Mononuclear cell (primary cell): ENCODE results near the gene BCS1L. TPM values are rescaled to one million over a fixed set of nuclear protein-coding genes. Genes with fewer than 3 reads are reported as not detected.

Experiments used
- H3K27me3 ChIP-seq: 2 replicates; pipeline ENCODE4 v1.6.0; 2011; ENCODE audit warnings: low read length, control low read depth; ENCODE audit not compliant: insufficient read depth
- H3K4me1 ChIP-seq: 2 replicates; pipeline ENCODE4 v1.5.1; 2011; ENCODE audit warnings: mild to moderate bottlenecking, low read length, control low read depth; ENCODE audit not compliant: insufficient read depth
- H3K4me3 ChIP-seq: 2 replicates; pipeline ENCODE4 v1.5.1; 2011; ENCODE audit warnings: mild to moderate bottlenecking, low read length, moderate library complexity
- H3K9me3 ChIP-seq: 2 replicates; pipeline ENCODE4 v1.5.1; 2011; ENCODE audit warnings: low read depth, mild to moderate bottlenecking, control low read depth, low read length
- total RNA-seq: library from RNA; depleted of rRNA; stranded (reverse); fragments of >200 nt; gene quantifications from one replicate; pipeline ENCODE4 v1.2.3, GENCODE V29; 2012

BCS1L gene
- total RNA-seq, result 3.4 TPM

- H3K9me3 ChIP-seq, result no peaks in the 10 kb centered on the region
- no peaks in the 10 kb centered on the region for H3K27me3 ChIP-seq
- H3K4me3 ChIP-seq, result peak within 1 kb of the TSS; percentile 83
- H3K4me1 ChIP-seq, result peaks cover 16% of the 10 kb centered on the region
Observed at GRCh38 chr2:218659258-218659987, at the start of gene BCS1L, which contains the start of gene ZNF142. Gene BCS1L (plus strand): TSS chr2:218659683. CDS start chr2:218660988, 1,305 bp downstream. Gene ZNF142 (minus strand): TSS chr2:218659623. CDS start chr2:218656429, 3,194 bp downstream.

GRCh38 chr2:218615868-218616315 is 43.6 kb upstream of the BCS1L start:
- no peaks in the 10 kb centered on the region for H3K9me3 ChIP-seq
- H3K4me1 ChIP-seq, result no peaks in the 10 kb centered on the region
- no peak overlapping the region for H3K4me3 ChIP-seq
- no peaks in the 10 kb centered on the region for H3K27me3 ChIP-seq

- H3K4me3 ChIP-seq, result no peak overlapping the region
- no peaks in the 10 kb centered on the region for H3K27me3 ChIP-seq
- no peaks in the 10 kb centered on the region for H3K9me3 ChIP-seq
- peaks cover 8% of the 10 kb centered on the region for H3K4me1 ChIP-seq
Observed at GRCh38 chr2:218618102-218618860, 41.2 kb upstream of the BCS1L start.

GRCh38 chr2:218621007-218621406 is 38.5 kb upstream of the BCS1L start:
- no peaks in the 10 kb centered on the region for H3K27me3 ChIP-seq
- H3K4me1 ChIP-seq, result peaks cover 10% of the 10 kb centered on the region
- no peaks in the 10 kb centered on the region for H3K9me3 ChIP-seq
- no peak overlapping the region for H3K4me3 ChIP-seq

GRCh38 chr2:218622606-218623365 is 36.7 kb upstream of the BCS1L start:
- Histone ChIP-seq H3K4me1 (peaks cover 10% of the 10 kb centered on the region), H3K4me3 (no peak overlapping the region), H3K9me3 (no peaks in the 10 kb centered on the region), H3K27me3 (no peaks in the 10 kb centered on the region)

- H3K4me1 ChIP-seq, result peaks cover 10% of the 10 kb centered on the region
- no peak overlapping the region for H3K4me3 ChIP-seq
- no peaks in the 10 kb centered on the region for H3K27me3 ChIP-seq
- H3K9me3 ChIP-seq, result no peaks in the 10 kb centered on the region
Observed at GRCh38 chr2:218623366-218623705, 36.1 kb upstream of the BCS1L start.

- Histone ChIP-seq H3K27me3 (no peaks in the 10 kb centered on the region), H3K4me1 (peaks cover 10% of the 10 kb centered on the region), H3K4me3 (no peak overlapping the region), H3K9me3 (no peaks in the 10 kb centered on the region)
Observed at GRCh38 chr2:218626369-218626768, 33.1 kb upstream of the BCS1L start.

GRCh38 chr2:218627939-218628338 is 31.5 kb upstream of the BCS1L start:
- Histone ChIP-seq H3K4me3 (no peak overlapping the region), H3K4me1 (peaks cover 5% of the 10 kb centered on the region), H3K27me3 (no peaks in the 10 kb centered on the region), H3K9me3 (no peaks in the 10 kb centered on the region)

- Histone ChIP-seq H3K9me3 (no peaks in the 10 kb centered on the region), H3K4me3 (no peak overlapping the region), H3K27me3 (no peaks in the 10 kb centered on the region), H3K4me1 (no peaks in the 10 kb centered on the region)
Observed at GRCh38 chr2:218631837-218632236, 27.6 kb upstream of the BCS1L start.

GRCh38 chr2:218635719-218636118 is 23.8 kb upstream of the BCS1L start:
- Histone ChIP-seq H3K4me1 (no peaks in the 10 kb centered on the region), H3K27me3 (no peaks in the 10 kb centered on the region), H3K4me3 (no peak overlapping the region), H3K9me3 (no peaks in the 10 kb centered on the region)

GRCh38 chr2:218638372-218638771 is 21.1 kb upstream of the BCS1L start:
- Histone ChIP-seq H3K27me3 (no peaks in the 10 kb centered on the region), H3K9me3 (no peaks in the 10 kb centered on the region), H3K4me3 (no peak overlapping the region), H3K4me1 (no peaks in the 10 kb centered on the region)

- Histone ChIP-seq H3K4me1 (no peaks in the 10 kb centered on the region), H3K27me3 (no peaks in the 10 kb centered on the region), H3K9me3 (no peaks in the 10 kb centered on the region), H3K4me3 (no peak overlapping the region)
Observed at GRCh38 chr2:218642121-218642656, 17.3 kb upstream of the BCS1L start.

GRCh38 chr2:218642786-218643185 is 16.7 kb upstream of the BCS1L start:
- H3K9me3 ChIP-seq, result no peaks in the 10 kb centered on the region
- no peaks in the 10 kb centered on the region for H3K4me1 ChIP-seq
- H3K4me3 ChIP-seq, result no peak overlapping the region
- no peaks in the 10 kb centered on the region for H3K27me3 ChIP-seq

- Histone ChIP-seq H3K27me3 (no peaks in the 10 kb centered on the region), H3K4me1 (no peaks in the 10 kb centered on the region), H3K9me3 (no peaks in the 10 kb centered on the region), H3K4me3 (no peak overlapping the region)
Observed at GRCh38 chr2:218643751-218644310, 15.7 kb upstream of the BCS1L start.
